NB4 (cell line): ENCODE data around the gene EPGN.

Experiments
- CTCF ChIP-seq: IDR thresholded peaks from one replicate; pipeline ENCODE4 v1.5.1; 2012; ENCODE audit warnings: low read depth, low read length
- MAX ChIP-seq: IDR thresholded peaks from 2 replicates; pipeline ENCODE4 v1.6.1; 2011; ENCODE audit warnings: low read depth, low read length
- POLR2A ChIP-seq: IDR thresholded peaks from 2 replicates; pipeline ENCODE4 v1.6.1; 2011; ENCODE audit warnings: mild to moderate bottlenecking; ENCODE audit not compliant: insufficient read length; ENCODE audit errors: extremely low read depth

GRCh38 chr4:74279716-74280115, 28.6 kb upstream of the EPGN start:
- TF ChIP-seq POLR2A (no peak), CTCF (no peak), MAX (no peak)
